ENCODE results near the gene KIAA1958.
"Not testable (repeated sequence)": the region's sequence is repeated elsewhere in the genome, so short reads cannot be mapped to it uniquely, and the experiment has no call there.

The KIAA1958 gene

GRCh38 chr9:112556497-112557442 is 70.1 kb downstream of the KIAA1958 start:
- DNase-seq, result no peak

GRCh38 chr9:112558476-112558875 is 71.8 kb downstream of the KIAA1958 start:
- no peak for DNase-seq

- DNase-seq, result no peak
Measured at GRCh38 chr9:112558978-112559377, 72.4 kb downstream of the KIAA1958 start.

- DNase-seq, result no peak
Measured at GRCh38 chr9:112559629-112560413, 73.2 kb downstream of the KIAA1958 start.

- DNase-seq, result no peak
Measured at GRCh38 chr9:112562235-112562958, 75.8 kb downstream of the KIAA1958 start.

GRCh38 chr9:112569186-112569585 is 82.6 kb downstream of the KIAA1958 start:
- no peak for DNase-seq

GRCh38 chr9:112570671-112571167 is 84.1 kb downstream of the KIAA1958 start:
- DNase-seq, result peak; percentile 94

GRCh38 chr9:112571624-112572355 is 85.2 kb downstream of the KIAA1958 start:
- DNase-seq, result peak; percentile 47

GRCh38 chr9:112572416-112572815 is 85.8 kb downstream of the KIAA1958 start:
- no peak for DNase-seq

- DNase-seq, result no peak
Measured at GRCh38 chr9:112574008-112574407, 87.4 kb downstream of the KIAA1958 start.

GRCh38 chr9:112575107-112575506 is 88.5 kb downstream of the KIAA1958 start:
- no peak for DNase-seq

- DNase-seq, result peak; percentile 63
Measured at GRCh38 chr9:112581469-112582176, 95.0 kb downstream of the KIAA1958 start.

GRCh38 chr9:112582371-112583262 is 96.0 kb downstream of the KIAA1958 start:
- peak; percentile 68 for DNase-seq

GRCh38 chr9:112586599-112587155 is 100.0 kb downstream of the KIAA1958 start:
- no peak for DNase-seq

- DNase-seq, result not testable (repeated sequence)
Measured at GRCh38 chr9:112591875-112592274, 105.2 kb downstream of the KIAA1958 start.

GRCh38 chr9:112599732-112600131 is 113.1 kb downstream of the KIAA1958 start:
- no peak for DNase-seq

- DNase-seq, result no peak
Measured at GRCh38 chr9:112601636-112602035, 115.0 kb downstream of the KIAA1958 start.

- no peak for DNase-seq
Measured at GRCh38 chr9:112604790-112605189, 118.2 kb downstream of the KIAA1958 start.

GRCh38 chr9:112605518-112605917 is 118.9 kb downstream of the KIAA1958 start:
- DNase-seq, result no peak

Measured in NCI-H82 (cell line).